AG09309 (cell line): ENCODE measurements around the gene ASB3.
A peak's percentile ranks its signal among the peaks of the same experiment; 100 is the strongest.

ENCODE experiments used
- DNase-seq: peaks from one replicate; pipeline ENCODE4 v3.0.0-alpha.2; 2010; ENCODE audit warnings: low read depth
- H3K4me3 ChIP-seq: 2 replicates; pipeline ENCODE4 v1.5.1; 2011; ENCODE audit warnings: mild to moderate bottlenecking, low read depth, low read length, moderate library complexity; ENCODE audit not compliant: control insufficient read depth
- CTCF ChIP-seq: IDR thresholded peaks from 2 replicates; pipeline ENCODE4 v1.5.1; 2011; ENCODE audit warnings: mild to moderate bottlenecking, low read depth, low read length, inconsistent platforms; ENCODE audit not compliant: insufficient read depth, control insufficient read depth; ENCODE audit errors: missing control alignments

The ASB3 gene

GRCh38 chr2:53750041-53750768 is 36.5 kb downstream of the ASB3 start:
- no peak for TF ChIP-seq CTCF
- no peak for DNase-seq
- no peak overlapping the region for H3K4me3 ChIP-seq

- no peak for DNase-seq
- no peak for TF ChIP-seq CTCF
- no peak overlapping the region for H3K4me3 ChIP-seq
Measured at GRCh38 chr2:53744395-53745065, 42.2 kb downstream of the ASB3 start.

GRCh38 chr2:53740170-53740569 is 46.6 kb downstream of the ASB3 start:
- H3K4me3 ChIP-seq: no peak overlapping the region
- no peak for DNase-seq
- peak; percentile 33 for TF ChIP-seq CTCF

- no peak for DNase-seq
- TF ChIP-seq CTCF: no peak
- no peak overlapping the region for H3K4me3 ChIP-seq
Measured at GRCh38 chr2:53739032-53739431, 47.7 kb downstream of the ASB3 start.

- DNase-seq: no peak
- no peak overlapping the region for H3K4me3 ChIP-seq
- TF ChIP-seq CTCF: no peak
Measured at GRCh38 chr2:53737091-53737490, 49.7 kb downstream of the ASB3 start.

- H3K4me3 ChIP-seq: no peak overlapping the region
- TF ChIP-seq CTCF: no peak
- no peak for DNase-seq
Measured at GRCh38 chr2:53729143-53729762, 57.5 kb downstream of the ASB3 start.
